Neural progenitor cell (in vitro differentiated cells): ENCODE data around the gene MINDY4.

Experiments
- CTCF ChIP-seq: fragments of 200-600 bp; sonication (generic); IDR thresholded peaks from 2 replicates; pipeline ENCODE4 v1.5.1; 2017; ENCODE audit warnings: antibody characterized with exemption, mild to moderate bottlenecking
- EZH2 ChIP-seq: fragments of 200-600 bp; sonication (generic); IDR thresholded peaks from 2 replicates; pipeline ENCODE4 v1.6.1; 2017; ENCODE audit warnings: antibody characterized with exemption, mild to moderate bottlenecking, moderate library complexity

- no peak for TF ChIP-seq CTCF
- TF ChIP-seq EZH2 = no peak
Measured at GRCh38 chr7:30865821-30866220, 94.6 kb downstream of the MINDY4 start.
